Coronary artery (tissue), 2 donors: ENCODE data around the gene KXD1.
"Not testable (repeated sequence)": the region's sequence is repeated elsewhere in the genome, so short reads cannot be mapped to it uniquely, and the experiment has no call there.

ENCODE experiments used
- DNase-seq: peaks from one replicate; pipeline ENCODE4 v3.0.0-alpha.2; 2017; ENCODE audit warnings: low spot score
- H3K27ac ChIP-seq, 2 donors: fragments of 200-600 bp; sonication (generic); one replicate each; pipeline ENCODE4 v1.5.1; 2016 to 2019
- H3K4me3 ChIP-seq: fragments of 200-600 bp; sonication (generic); 2 replicates; pipeline ENCODE4 v1.5.1; 2016; ENCODE audit warnings: mild to moderate bottlenecking, moderate library complexity
- TF ChIP-seq, protein P1 (sequence below): fragments of 200-600 bp; sonication (generic); IDR thresholded peaks from one replicate; pipeline ENCODE4 v1.5.1; 2019; ENCODE audit warnings: antibody characterized with exemption

The KXD1 gene

DNA sequence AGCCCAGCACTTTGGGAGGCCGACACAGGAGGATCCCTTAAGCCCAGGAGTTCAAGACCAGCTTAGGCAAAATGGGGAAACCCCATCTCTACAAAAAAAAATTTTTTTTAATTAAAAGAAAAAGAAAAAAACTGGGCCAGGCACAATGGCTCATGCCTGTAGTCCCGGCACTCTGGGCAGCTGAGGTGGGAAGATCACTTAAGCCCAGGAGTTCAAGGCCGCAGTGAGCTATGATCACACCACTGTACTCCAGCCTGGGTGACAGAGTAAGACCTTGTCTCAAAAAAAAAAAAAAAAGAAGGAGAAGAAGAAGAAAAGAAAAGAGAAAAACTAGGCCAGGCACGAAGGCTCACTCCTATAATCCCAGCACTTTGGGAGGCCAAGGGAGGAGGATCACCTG lies 40.1 kb upstream of the KXD1 start:
- DNase-seq = no peak
- TF ChIP-seq, protein P1, sequence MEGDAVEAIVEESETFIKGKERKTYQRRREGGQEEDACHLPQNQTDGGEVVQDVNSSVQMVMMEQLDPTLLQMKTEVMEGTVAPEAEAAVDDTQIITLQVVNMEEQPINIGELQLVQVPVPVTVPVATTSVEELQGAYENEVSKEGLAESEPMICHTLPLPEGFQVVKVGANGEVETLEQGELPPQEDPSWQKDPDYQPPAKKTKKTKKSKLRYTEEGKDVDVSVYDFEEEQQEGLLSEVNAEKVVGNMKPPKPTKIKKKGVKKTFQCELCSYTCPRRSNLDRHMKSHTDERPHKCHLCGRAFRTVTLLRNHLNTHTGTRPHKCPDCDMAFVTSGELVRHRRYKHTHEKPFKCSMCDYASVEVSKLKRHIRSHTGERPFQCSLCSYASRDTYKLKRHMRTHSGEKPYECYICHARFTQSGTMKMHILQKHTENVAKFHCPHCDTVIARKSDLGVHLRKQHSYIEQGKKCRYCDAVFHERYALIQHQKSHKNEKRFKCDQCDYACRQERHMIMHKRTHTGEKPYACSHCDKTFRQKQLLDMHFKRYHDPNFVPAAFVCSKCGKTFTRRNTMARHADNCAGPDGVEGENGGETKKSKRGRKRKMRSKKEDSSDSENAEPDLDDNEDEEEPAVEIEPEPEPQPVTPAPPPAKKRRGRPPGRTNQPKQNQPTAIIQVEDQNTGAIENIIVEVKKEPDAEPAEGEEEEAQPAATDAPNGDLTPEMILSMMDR = no peak
- H3K4me3 ChIP-seq = no peak overlapping the region
- H3K27ac ChIP-seq = no peak overlapping the region

DNA sequence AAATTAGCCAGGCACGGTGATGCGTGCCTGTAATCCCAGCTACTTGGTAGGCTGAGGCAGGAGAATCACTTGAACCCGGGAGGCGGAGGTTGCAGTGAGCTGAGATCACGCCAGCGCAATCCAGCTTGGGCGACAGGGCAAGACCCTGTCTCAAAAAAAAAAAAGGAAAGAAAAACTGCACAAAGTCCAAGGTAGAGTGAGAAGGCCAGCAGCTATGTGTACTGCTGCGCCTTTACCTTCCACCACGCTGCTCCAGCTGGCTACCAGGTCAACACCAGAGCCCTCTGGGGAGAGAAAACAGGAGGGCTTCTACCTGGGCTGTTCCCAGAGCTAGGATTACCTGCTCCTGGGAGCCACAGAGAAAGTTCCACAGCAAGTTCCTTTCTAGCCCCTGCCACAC lies 39.0 kb upstream of the KXD1 start:
- Histone ChIP-seq H3K4me3 (no peak overlapping the region), H3K27ac (peak overlapping the region in 1 of 2 donors; percentile 26)
- no peak for DNase-seq
- TF ChIP-seq, protein P1 = no peak

DNA sequence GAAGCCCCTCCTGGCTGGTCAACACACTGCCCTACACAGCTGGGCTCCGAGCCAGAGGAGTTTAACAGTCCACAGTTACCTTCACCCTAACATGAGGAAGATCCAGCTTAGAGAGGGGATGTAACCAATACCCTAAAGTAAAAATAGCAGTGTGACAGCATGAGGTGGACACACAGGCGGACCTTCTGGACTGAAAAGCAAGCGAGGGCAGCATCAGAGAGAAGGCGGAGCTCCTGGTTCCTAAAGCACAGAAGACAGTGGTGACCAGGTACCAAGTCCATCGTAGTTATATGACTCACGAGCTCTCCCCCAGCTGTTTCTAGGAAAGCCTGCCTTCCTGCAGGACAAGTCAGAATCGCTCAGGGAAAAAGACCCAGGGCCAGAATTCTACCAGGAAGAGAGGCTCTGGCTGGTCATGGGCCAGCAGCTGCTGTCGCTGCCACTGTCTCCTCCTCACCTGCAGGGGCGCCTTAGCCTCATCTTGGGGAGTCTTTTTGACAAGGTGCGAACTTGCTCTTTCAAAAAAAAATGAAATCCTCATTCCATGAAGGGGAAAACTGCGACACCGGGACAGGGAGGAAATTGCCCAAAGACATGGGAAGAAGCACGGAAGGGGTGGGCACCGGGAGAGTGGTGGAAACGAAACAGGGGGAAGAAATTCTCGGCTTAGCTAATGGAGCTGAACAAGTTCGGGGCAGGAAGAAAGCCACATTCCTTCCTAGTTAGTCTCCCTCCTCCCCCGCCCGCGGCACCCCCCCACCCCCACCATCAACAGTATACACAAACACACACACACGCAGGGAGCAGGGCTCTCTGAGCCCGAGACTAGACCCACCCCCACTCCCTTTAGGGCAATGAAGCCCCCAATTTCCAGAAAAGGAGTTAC lies 37.5 kb upstream of the KXD1 start:
- TF ChIP-seq, protein P1 = no peak
- DNase-seq = peak; percentile 87
- peak overlapping the region; percentile 93 for H3K4me3 ChIP-seq
- H3K27ac ChIP-seq = peak overlapping the region; percentile 97 to 98

DNA sequence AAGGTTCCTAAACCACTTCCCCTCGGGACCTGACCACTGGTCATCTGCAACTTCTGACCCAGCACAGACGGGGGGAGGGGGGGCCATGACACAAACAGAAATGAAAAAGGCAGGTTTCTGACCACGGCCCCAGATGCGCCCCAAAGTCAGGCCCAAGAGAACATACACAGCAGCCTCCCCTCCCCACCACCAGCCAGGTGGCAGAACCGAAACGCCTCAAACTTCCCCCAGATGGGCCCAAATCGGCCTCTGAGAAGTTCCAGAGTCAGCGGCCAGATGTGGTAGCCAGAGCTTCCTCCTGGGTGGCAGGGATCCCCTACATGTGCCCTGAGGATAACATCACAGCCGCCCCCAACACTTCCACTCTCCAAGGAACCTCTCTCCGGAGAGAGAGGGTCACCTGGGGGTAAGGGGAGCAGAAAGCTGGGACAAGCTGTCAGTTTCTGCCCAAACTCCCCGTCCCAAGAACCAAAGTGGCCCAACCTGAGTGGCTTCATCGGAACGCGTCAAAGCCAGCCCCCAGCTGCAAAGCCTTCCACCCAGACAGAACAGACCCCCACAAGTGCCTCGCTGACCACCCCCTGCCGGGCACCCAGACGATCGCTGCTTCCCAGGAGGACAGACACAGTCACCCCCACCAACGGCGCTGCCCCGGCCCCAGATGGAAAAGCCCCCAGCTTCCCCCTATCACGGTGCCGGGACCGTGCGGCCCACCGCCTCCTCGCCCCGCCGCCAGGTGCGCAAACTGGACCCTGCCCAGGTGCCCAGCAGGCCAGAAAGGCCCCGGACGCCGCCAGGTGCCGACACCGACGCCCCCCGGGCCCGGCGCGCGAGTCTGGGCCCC lies 36.6 kb upstream of the KXD1 start:
- H3K4me3 ChIP-seq = peak overlapping the region; percentile 93
- TF ChIP-seq, protein P1 = no peak
- DNase-seq = peak; percentile 86
- H3K27ac ChIP-seq = peak overlapping the region; percentile 97 to 98

DNA sequence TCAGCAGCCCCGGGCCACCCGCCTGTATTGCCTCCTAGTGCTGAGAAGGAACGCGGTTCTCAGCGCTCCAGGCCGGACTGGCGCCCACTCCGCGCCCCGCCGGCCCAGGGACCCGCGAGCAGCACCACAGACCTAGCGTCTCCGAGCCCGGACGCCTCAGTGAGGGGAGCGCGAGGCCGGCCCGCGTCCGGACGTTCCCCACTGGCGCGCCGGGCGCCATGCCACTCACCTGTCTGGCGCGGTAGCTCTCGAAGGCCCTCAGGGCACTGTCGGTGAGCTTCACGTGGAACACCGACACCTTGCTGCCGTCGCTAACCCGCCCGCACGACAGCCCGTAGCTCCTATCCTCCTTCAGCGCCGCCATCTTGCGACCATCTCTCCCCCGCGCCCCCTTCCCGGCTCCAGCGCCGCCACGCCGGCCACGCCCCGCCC lies 36.0 kb upstream of the KXD1 start, which contains the start of gene ELL:
TSS of gene ELL (minus strand) at position 379 of the 432 bp plus-strand sequence. CDS start at position 364, 15 bp downstream.
- Histone ChIP-seq H3K4me3 (peak within 1 kb of the TSS; percentile 93), H3K27ac (peak within 1 kb of the TSS; percentile 97 to 98)
- TF ChIP-seq, protein P1 = no peak
- no peak for DNase-seq

DNA sequence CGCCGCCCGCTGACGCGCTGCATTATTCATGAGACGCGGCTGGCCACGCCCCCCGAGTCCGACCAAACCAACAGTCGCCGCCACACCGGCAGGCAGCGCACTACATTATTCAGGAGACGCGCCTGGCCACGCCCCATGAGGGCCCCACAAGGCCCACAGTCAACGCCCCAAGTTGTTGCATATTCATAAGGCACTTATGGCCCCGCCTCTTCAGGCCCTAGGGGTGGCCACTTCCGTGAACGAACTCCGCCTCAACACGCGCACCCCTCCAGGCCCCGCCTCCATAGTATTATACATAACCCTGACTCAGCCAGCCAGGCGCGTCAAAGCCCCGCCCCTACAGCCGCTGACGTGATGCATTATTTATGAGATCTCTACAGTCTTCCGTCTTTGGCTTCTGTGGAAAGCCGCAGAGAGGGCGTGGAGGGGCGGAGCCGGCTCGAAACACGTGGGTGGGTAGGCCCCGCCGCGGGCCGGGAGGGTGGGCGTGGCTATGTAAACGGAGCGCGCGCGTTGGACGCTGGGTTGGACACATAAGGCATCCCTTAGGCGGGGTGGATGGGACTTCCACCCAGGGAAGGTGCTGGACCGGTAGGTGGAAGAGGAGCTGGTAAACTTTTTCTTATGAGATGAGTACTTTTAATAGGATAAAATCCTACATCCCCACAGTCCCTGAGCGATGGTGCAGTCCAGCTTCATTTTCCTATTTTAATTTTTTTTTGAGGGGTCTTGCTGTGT lies 35.4 kb upstream of the KXD1 start:
- TF ChIP-seq, protein P1 = no peak
- H3K4me3 ChIP-seq = peak overlapping the region; percentile 93
- H3K27ac ChIP-seq = peak overlapping the region; percentile 97 to 98
- DNase-seq = peak; percentile 100

DNA sequence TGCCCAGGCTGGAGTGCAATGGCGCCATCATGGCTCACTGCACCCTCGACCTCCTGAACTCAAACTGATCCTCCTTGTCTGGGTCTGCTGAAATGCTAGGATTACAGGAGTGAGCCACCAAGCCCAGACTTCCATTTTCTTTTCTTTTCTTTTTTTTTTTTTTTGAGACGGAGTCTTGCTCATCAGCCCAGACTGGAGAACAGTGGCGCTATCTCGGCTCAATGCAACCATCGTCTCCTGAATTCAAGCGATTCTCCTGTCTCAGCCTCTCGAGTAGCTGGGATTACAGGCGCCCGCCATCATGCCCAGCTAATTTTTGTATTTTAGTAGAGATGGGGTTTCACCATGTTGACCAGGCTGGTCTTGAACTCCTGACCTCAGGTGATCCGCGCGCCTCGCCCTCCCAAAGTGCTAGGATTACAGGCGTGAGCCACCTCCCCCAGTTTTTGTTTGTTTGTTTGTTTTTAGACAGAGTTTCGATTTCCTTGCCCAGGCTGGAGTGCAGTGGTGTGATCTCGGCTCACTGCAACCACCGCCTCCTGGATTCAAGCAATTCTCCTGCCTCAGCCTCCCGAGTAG lies 34.7 kb upstream of the KXD1 start:
- H3K27ac ChIP-seq = peak overlapping the region; percentile 44 to 49
- peak overlapping the region; percentile 29 for H3K4me3 ChIP-seq

More for the DNA sequence above, 34.7 kb upstream of the KXD1 start:
- DNase-seq = not testable (repeated sequence)
